Retinal pigment epithelial cell (primary cell): Measurements from ENCODE around the gene ADGRD2.

Source experiments
- DNase-seq: peaks from one replicate; pipeline ENCODE4 v3.0.0-alpha.2; 2010; ENCODE audit warnings: low read depth
- H3K4me3 ChIP-seq: 2 replicates; pipeline ENCODE4 v1.5.1; 2011; ENCODE audit warnings: mild to moderate bottlenecking, low read length, control low read depth, moderate library complexity
- TF ChIP-seq, protein P1 (sequence below): conservative IDR thresholded peaks from 2 replicates; pipeline ENCODE4 v1.5.1; 2011; ENCODE audit warnings: low read depth, low read length, control low read depth, inconsistent platforms

Gene ADGRD2

DNA sequence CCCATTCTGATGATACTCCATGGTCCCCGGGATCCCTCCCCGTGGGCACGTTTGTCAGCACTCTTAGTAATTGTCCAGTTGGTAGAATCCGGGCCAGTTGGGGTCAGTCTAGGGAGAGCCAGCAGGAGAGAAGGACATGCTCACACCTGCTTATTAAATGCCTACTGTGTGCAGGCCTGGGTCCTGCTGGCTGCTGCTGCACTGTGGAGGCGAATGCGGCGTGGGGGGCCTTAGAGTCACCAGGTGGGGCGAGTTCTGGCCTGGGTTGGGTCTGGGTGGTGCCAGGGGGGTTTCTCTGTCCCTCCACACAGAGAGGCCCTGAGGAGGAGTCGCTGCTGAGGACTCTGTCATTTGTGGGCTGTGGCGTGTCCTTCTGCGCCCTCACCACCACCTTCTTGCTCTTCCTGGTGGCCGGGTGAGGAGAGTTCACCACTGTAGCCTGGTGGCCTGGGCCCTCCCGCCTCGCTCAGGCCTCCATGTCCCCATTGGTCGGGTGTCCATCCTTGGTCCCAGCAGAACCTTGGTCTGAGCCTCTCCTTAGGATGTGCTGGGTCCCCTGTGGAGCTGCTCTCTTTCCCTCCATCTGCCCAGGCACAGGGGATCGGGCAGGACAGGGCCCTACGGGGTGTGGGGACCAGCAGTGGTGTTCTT is 17.3 kb downstream of the ADGRD2 start:
- H3K4me3 ChIP-seq, result no peak overlapping the region
- TF ChIP-seq, protein P1, sequence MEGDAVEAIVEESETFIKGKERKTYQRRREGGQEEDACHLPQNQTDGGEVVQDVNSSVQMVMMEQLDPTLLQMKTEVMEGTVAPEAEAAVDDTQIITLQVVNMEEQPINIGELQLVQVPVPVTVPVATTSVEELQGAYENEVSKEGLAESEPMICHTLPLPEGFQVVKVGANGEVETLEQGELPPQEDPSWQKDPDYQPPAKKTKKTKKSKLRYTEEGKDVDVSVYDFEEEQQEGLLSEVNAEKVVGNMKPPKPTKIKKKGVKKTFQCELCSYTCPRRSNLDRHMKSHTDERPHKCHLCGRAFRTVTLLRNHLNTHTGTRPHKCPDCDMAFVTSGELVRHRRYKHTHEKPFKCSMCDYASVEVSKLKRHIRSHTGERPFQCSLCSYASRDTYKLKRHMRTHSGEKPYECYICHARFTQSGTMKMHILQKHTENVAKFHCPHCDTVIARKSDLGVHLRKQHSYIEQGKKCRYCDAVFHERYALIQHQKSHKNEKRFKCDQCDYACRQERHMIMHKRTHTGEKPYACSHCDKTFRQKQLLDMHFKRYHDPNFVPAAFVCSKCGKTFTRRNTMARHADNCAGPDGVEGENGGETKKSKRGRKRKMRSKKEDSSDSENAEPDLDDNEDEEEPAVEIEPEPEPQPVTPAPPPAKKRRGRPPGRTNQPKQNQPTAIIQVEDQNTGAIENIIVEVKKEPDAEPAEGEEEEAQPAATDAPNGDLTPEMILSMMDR, result no peak
- no peak for DNase-seq

- DNase-seq, result no peak
- TF ChIP-seq, protein P1, result no peak
- H3K4me3 ChIP-seq, result no peak overlapping the region
These were observed 17.9 kb downstream of the ADGRD2 start for GRCh38 chr9:124468061-124468740.

DNA sequence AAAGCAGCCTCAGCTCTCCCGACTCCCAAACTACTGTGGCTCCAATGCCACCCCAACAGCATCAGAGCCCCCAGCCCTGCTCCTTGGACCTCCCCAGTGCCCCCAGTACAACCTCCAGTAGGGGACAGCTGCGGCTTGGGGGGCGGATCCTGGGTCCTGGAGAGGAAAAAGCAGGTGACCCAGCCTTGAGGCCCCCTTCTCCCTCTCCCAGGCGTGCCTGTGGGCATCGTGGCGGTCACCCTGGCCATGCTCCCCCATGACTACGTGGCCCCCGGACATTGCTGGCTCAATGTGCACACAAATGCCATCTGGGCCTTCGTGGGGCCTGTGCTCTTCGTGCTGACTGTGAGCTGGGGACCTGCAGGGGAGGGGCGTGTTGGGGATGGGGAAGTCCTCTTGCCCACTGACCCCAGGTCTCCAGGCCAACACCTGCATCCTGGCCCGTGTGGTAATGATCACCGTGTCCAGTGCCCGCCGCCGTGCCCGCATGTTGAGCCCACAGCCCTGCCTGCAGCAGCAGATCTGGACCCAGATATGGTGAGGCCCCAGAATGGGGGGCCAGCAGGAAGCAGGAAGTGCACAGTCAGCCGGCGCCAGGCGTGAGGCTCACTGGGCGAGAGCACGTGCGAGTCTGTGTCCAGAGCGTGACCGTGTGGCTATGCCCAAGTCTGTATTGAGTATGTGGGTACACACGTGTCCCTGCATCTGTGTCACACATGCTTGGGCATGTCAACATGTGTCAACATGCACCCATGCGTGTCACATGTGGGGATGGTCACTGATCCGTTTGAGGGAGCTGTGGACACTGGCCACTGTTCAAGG is 19.0 kb downstream of the ADGRD2 start:
- TF ChIP-seq, protein P1, result no peak
- H3K4me3 ChIP-seq, result no peak overlapping the region
- DNase-seq, result no peak

- no peak for DNase-seq
- TF ChIP-seq, protein P1, result no peak
- H3K4me3 ChIP-seq, result no peak overlapping the region
These were observed 20.1 kb downstream of the ADGRD2 start for GRCh38 chr9:124470306-124470705.

- no peak overlapping the region for H3K4me3 ChIP-seq
- TF ChIP-seq, protein P1, result no peak
- no peak for DNase-seq
These were observed 20.5 kb downstream of the ADGRD2 start for GRCh38 chr9:124470726-124471125.

DNA sequence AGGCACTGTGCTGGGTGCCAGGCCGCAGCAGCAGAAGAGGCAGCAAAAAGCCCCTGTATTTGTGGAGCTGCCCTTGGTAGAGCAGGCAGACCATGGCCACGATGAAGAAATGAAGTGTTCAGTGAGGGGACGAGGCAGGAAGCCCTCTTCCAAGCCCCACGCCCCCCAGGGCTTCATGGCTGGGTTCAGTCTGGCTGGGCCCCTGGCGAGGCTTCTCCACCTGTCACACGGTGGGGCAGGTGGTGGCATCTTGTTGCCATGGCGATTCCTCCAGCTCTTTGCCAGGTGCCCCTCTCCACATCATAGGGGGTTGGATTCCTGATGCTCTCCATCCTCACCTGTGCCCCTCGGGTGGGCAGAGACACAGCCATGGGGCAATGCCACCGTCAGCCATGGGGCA is 21.5 kb downstream of the ADGRD2 start:
- no peak for DNase-seq
- TF ChIP-seq, protein P1, result no peak
- H3K4me3 ChIP-seq, result no peak overlapping the region

DNA sequence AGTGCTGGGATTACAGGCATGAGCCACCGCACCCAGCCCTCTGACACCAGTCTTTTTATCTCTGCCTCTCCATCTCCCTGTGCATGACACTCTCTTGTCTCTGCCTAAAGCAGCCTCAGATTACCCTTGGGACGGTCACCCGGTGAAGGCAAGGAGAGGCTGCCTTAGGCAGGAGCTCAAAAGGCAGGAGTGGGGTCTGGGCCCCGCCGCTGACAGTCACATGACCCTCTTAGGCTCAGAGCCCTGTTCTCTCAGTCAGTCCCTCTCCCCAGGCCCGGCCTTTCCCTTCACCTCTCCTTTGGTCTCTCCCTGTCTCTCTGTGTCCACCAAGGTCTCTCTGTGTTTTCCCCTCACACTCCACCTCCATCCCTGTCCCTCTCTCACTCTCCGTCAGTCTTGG is 22.5 kb downstream of the ADGRD2 start:
- H3K4me3 ChIP-seq, result no peak overlapping the region
- DNase-seq, result no peak
- TF ChIP-seq, protein P1, result no peak
